ENCODE data around the gene PTGES3. TPM values are rescaled to one million over a fixed set of nuclear protein-coding genes. Genes with fewer than 3 reads are reported as not detected.
"Not testable (repeated sequence)": the region's sequence is repeated elsewhere in the genome, so short reads cannot be mapped to it uniquely, and the experiment has no call there.

Gene PTGES3, protein sequence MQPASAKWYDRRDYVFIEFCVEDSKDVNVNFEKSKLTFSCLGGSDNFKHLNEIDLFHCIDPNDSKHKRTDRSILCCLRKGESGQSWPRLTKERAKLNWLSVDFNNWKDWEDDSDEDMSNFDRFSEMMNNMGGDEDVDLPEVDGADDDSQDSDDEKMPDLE
- total RNA-seq (2014; rRNA removed; shearing (Covaris generic); ENCODE audit: low replicate concordance): 52.8 and 98.9 TPM in 2 replicates

GRCh38 chr12:56688129-56688845, at the start of gene PTGES3:
Gene PTGES3 (minus strand): TSS chr12:56688284. CDS start chr12:56687999, 285 bp downstream.
- no peaks in the 10 kb centered on the region for H3K9me3 ChIP-seq
- peaks cover 35% of the 10 kb centered on the region for H3K36me3 ChIP-seq
- peak within 1 kb of the TSS; percentile 96 for H3K4me3 ChIP-seq
- DNase-seq: peak; percentile 97
- H3K27me3 ChIP-seq: no peaks in the 10 kb centered on the region

DNA sequence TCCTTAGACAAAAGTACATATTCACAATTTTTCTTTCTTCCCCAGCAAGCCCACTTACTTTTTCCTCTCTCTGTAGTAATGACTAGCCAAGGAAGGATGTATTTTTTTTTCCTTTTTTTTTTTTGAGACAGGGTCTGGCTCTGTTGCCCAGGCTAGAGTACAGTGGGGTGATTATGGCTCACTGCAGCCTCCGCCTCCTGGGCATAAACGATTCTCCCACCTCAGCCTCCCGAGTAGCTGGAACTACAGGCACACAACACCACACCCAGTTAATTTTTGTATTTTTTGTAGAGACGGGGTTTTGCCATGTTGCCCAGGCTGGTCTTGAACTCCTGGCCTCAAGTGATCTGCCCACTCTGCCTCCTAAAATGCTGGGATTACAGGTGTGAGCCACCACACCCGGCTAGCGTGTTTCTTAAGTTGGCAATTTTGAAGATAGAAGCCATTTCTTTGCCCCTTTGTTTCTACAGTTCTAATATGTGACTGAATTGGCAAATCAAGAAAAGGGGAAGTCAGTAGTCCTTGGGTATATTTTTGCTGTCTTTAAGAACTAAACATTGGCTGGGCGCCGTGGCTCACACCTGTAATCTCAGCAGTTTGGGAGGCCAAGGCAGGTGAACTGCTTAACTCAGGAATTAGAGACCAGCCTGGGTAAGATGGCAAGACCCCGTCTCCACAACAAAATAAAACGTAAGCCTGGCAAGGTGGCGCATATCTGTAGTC, 40.2 kb upstream of the PTGES3 start:
- no peaks in the 10 kb centered on the region for H3K27me3 ChIP-seq

GRCh38 chr12:56726196-56726675, 38.2 kb upstream of the PTGES3 start:
- H3K27me3 ChIP-seq, DNase-seq, H3K9me3 ChIP-seq: not testable (repeated sequence)
- Histone ChIP-seq H3K4me3 (peak overlapping the region; percentile 70; the same call in 1 of the 2 replicates), H3K36me3 (peaks cover 43% of the 10 kb centered on the region)

More for the DNA sequence above, 40.2 kb upstream of the PTGES3 start:
- Histone ChIP-seq H3K36me3 (peaks cover 25% of the 10 kb centered on the region), H3K4me3 (no peak overlapping the region), H3K9me3 (no peaks in the 10 kb centered on the region)
- DNase-seq: no peak

- H3K4me3 ChIP-seq: peak overlapping the region; percentile 70
- peaks cover 48% of the 10 kb centered on the region for H3K36me3 ChIP-seq
- no peaks in the 10 kb centered on the region for H3K9me3 ChIP-seq
- DNase-seq: no peak
- no peaks in the 10 kb centered on the region for H3K27me3 ChIP-seq
These were observed 37.6 kb upstream of the PTGES3 start for GRCh38 chr12:56725723-56726102.

- no peaks in the 10 kb centered on the region for H3K27me3 ChIP-seq
- peak; percentile 99 for DNase-seq
These were observed 37.1 kb upstream of the PTGES3 start, which contains the start of gene NACA for GRCh38 chr12:56724972-56725722. Gene NACA (minus strand): TSS chr12:56725299. CDS start chr12:56724521, 778 bp downstream.

DNA sequence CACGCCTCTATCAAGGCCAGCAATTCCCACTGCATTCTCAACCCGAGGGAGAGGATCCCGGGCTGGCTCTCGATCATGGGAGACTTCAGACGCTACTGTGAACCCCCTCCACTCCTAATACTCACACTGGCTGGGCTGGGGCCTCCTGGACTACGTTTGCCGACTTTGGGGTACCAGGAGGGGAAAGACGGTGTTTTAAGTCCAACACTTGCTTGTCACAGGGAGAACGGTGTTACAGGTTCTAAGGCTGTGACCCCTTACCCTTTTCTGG, 36.6 kb upstream of the PTGES3 start:
- Histone ChIP-seq H3K36me3 (peaks cover 54% of the 10 kb centered on the region), H3K27me3 (no peaks in the 10 kb centered on the region), H3K4me3 (peak overlapping the region; percentile 70), H3K9me3 (no peaks in the 10 kb centered on the region)
- DNase-seq: no peak

More at GRCh38 chr12:56724972-56725722, 37.1 kb upstream of the PTGES3 start, which contains the start of gene NACA:
- H3K36me3 ChIP-seq: peaks cover 54% of the 10 kb centered on the region
- H3K9me3 ChIP-seq: no peaks in the 10 kb centered on the region
- H3K4me3 ChIP-seq: peak within 1 kb of the TSS; percentile 70

DNA sequence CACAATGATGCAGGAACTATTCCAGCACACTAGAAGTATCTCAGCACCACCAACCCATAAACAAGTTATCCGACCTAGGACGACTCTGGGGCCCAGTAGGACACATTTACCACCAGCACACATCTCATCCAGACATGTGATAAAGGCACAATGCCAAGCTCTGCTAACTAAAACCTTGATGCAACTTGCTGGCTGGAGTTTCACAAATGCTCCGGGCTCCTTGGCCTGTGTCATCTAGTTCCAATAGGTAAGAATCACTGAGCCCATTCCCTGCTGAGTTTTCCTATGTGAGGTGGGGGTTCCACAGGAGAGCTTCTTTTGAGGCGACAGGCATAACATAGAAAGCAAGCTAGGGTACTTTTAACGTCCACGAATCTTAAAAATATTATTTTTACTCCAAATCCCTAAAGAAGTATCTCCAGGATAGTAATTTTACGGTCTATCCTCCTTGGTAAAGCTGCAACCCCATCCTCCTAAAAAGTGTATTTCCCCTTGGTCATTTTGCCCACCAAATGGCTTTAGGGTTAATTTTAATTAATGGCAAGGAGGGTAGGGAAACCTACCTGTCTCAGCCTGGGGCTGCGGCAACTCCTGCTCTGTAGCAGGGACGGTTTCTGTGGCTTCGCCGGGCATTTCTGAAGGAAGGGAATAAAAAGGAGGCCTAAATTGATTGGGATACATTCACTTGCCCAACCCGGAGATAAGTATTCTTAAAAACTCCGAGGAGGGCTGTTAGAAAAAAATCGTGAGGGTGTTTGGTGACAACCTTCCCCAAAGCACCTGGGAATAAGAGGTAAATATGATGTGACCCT, 36.0 kb upstream of the PTGES3 start:
- H3K9me3 ChIP-seq: no peaks in the 10 kb centered on the region
- no peaks in the 10 kb centered on the region for H3K27me3 ChIP-seq
- DNase-seq: peak; percentile 55

GRCh38 chr12:56723352-56723751, 35.3 kb upstream of the PTGES3 start:
- H3K36me3 ChIP-seq: peaks cover 64% of the 10 kb centered on the region
- DNase-seq: no peak
- H3K27me3 ChIP-seq: no peaks in the 10 kb centered on the region
- H3K4me3 ChIP-seq: peak overlapping the region; percentile 70
- no peaks in the 10 kb centered on the region for H3K9me3 ChIP-seq

More for the DNA sequence above, 36.0 kb upstream of the PTGES3 start:
- peak overlapping the region; percentile 70 for H3K4me3 ChIP-seq
- peaks cover 59% of the 10 kb centered on the region for H3K36me3 ChIP-seq

DNA sequence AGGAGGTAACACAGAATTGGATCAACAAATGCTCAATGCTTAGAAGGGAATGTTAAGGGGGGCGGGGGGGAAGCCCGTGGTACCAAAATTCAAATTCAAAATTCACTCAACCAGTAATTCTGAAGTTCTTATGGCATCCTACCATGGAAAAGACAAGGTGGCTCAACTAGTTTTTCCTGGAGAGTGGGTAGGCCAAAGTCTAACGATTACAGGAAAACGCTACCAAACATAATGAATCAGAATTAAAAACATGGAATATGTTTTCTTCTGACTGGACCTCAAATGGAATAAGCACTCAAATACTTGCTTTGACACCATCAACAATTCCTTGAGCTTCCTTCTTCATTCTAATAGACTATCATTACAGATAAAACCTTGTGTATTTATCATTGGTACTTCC, 34.7 kb upstream of the PTGES3 start:
- H3K27me3 ChIP-seq: no peaks in the 10 kb centered on the region
- DNase-seq: no peak
- peaks cover 64% of the 10 kb centered on the region for H3K36me3 ChIP-seq
- no peaks in the 10 kb centered on the region for H3K9me3 ChIP-seq
- peak overlapping the region; percentile 70 for H3K4me3 ChIP-seq

DNA sequence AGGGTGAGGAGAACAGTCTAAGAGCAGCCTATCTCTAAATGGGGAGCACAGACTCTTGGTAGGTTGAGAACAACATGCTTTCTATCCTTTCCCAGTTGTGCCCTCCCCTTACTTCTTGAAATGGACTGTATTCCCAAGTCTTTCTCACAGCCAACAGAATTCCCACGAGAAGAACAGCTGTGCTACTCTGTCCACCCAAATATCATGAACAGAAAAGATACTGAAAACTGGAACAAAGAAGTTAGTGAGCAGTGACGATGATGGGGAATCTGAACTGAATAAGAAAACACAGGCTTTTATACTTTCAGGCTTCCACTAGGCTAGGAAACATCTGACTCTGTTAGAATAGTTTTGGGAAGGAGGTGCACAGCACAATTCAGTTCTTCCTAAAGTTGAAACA, 33.6 kb upstream of the PTGES3 start:
- Histone ChIP-seq H3K4me3 (no peak overlapping the region; the same call in 1 of the 2 replicates), H3K27me3 (no peaks in the 10 kb centered on the region), H3K36me3 (peaks cover 68% of the 10 kb centered on the region), H3K9me3 (no peaks in the 10 kb centered on the region)
- no peak for DNase-seq

DNA sequence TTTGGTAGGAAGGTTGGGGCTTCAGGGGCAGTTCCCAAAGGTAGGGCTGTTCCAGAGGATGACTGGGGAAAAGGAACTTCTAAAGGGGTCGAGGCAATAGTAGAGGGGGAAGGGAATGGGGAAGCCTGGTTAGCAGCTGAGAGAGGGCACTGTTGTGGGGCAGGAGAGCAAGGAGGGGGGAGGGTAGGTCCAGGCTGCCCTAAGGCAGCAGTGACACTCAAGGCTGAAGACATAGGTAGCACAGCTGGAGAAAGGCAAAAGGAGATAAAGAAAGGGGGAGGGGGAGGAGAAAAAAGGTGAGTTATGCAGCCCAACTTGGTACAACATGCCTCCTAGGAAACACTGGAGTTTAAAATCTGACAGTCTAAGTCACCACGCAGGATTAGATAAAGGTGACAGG, 33.1 kb upstream of the PTGES3 start:
- H3K4me3 ChIP-seq: no peak overlapping the region
- no peaks in the 10 kb centered on the region for H3K27me3 ChIP-seq
- H3K9me3 ChIP-seq: no peaks in the 10 kb centered on the region

GRCh38 chr12:56720731-56721151, 32.7 kb upstream of the PTGES3 start:
- Histone ChIP-seq H3K36me3 (peaks cover 76% of the 10 kb centered on the region), H3K27me3 (no peaks in the 10 kb centered on the region), H3K9me3 (no peaks in the 10 kb centered on the region), H3K4me3 (no peak overlapping the region)
- no peak for DNase-seq

More for the DNA sequence above, 33.1 kb upstream of the PTGES3 start:
- peaks cover 72% of the 10 kb centered on the region for H3K36me3 ChIP-seq
- DNase-seq: no peak

DNA sequence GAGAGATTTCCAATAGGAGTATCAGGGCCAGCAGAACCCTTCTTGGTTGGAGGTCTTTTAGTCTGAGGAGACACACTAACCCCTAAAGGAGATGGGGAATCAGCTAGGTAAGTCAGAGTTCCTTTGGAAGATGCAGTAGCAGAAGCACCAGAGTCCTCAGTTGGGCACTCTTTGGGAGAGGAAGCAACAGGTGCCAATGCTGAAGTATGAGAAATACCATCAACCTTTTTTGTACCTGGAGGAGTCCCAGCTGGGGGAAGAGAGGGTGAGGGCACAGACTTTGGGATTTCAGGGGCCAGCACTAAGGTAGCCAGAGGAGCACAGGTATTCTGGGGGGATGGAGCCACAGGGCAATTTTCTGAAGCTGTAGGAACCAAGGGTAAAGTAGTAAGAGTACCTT, 31.0 kb upstream of the PTGES3 start:
- H3K36me3 ChIP-seq: peaks cover 84% of the 10 kb centered on the region
- DNase-seq: no peak

GRCh38 chr12:56718636-56719035, 30.6 kb upstream of the PTGES3 start:
- H3K36me3 ChIP-seq: peaks cover 84% of the 10 kb centered on the region
- DNase-seq: no peak
- H3K27me3 ChIP-seq: no peaks in the 10 kb centered on the region
- H3K4me3 ChIP-seq: no peak overlapping the region
- H3K9me3 ChIP-seq: no peaks in the 10 kb centered on the region

More for the DNA sequence above, 31.0 kb upstream of the PTGES3 start:
- Histone ChIP-seq H3K27me3 (no peaks in the 10 kb centered on the region), H3K9me3 (no peaks in the 10 kb centered on the region), H3K4me3 (no peak overlapping the region)

DNA sequence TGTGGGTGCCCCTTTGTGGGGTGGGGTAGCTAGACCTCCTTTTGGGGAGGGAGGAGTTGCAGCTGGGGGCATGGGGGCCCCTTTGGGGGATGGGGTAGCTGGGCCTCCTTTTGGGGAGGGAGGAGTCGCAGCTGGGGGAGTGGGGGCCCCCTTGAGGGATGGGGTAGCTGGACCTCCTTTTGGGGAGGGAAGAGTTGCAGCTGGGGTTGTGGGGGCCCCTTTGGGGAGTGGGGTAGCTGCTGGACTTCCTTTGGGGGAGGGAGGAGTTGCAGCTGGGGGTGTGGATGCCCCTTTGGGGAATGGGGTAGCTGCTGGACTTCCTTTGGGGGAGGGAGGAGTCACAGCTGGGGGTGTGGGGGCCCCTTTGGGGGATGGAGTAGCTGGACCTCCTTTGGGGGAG, 30.1 kb upstream of the PTGES3 start:
- Histone ChIP-seq H3K9me3 (no peaks in the 10 kb centered on the region), H3K4me3 (no peak overlapping the region), H3K36me3 (peaks cover 84% of the 10 kb centered on the region), H3K27me3 (no peaks in the 10 kb centered on the region)
- DNase-seq: no peak
